Neural progenitor cell (in vitro differentiated cells): ENCODE data around the gene RYR3.

Source experiments
- EZH2phosphoT487 ChIP-seq: fragments of 200-600 bp; sonication (generic); IDR thresholded peaks from 2 replicates; pipeline ENCODE4 v1.6.1; 2017; ENCODE audit warnings: antibody characterized with exemption
- TF ChIP-seq, protein P1 (sequence below): fragments of 200-600 bp; sonication (generic); IDR thresholded peaks from 2 replicates; pipeline ENCODE4 v1.5.1; 2017; ENCODE audit warnings: antibody characterized with exemption, mild to moderate bottlenecking

DNA sequence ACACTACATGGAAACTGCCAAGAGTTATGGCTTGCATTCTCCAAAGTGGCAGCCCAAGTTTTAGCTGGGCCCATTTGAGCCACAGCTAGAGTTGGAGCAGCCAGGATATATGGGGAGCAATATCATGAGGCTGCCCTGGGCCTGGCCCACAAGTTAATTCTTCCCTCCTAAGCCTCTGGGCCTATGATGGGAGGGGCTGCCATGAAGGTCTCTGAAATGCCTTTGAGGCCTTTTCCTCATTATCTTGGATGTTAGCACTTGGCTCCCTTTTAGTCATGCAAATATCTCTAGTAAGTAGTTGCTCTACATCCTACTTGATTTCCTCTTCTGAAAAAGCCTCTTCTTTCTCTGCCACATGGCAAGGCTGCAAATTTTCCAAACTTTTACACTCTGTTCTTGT, 400.0 kb downstream of the RYR3 start:
- TF ChIP-seq, protein P1, sequence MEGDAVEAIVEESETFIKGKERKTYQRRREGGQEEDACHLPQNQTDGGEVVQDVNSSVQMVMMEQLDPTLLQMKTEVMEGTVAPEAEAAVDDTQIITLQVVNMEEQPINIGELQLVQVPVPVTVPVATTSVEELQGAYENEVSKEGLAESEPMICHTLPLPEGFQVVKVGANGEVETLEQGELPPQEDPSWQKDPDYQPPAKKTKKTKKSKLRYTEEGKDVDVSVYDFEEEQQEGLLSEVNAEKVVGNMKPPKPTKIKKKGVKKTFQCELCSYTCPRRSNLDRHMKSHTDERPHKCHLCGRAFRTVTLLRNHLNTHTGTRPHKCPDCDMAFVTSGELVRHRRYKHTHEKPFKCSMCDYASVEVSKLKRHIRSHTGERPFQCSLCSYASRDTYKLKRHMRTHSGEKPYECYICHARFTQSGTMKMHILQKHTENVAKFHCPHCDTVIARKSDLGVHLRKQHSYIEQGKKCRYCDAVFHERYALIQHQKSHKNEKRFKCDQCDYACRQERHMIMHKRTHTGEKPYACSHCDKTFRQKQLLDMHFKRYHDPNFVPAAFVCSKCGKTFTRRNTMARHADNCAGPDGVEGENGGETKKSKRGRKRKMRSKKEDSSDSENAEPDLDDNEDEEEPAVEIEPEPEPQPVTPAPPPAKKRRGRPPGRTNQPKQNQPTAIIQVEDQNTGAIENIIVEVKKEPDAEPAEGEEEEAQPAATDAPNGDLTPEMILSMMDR, result no peak
- TF ChIP-seq EZH2phosphoT487, result no peak
